Ascending aorta (tissue), 2 donors: ENCODE results near the gene LHX5. TPM values are rescaled to one million over a fixed set of nuclear protein-coding genes. Genes with fewer than 3 reads are reported as not detected.
A peak's percentile ranks its signal among the peaks of the same experiment; 100 is the strongest.

Experiments
- DNase-seq, 2 donors: peaks; one replicate each; pipeline ENCODE4 v3.0.0-alpha.2; 2019; ENCODE audit warnings: low spot score in 2 of 2
- H3K27ac ChIP-seq, 2 donors: fragments of 200-600 bp; sonication (generic); one replicate each; pipeline ENCODE4 v1.5.1; 2016 to 2017; ENCODE audit warnings: mild to moderate bottlenecking in 1 of 2
- H3K27me3 ChIP-seq: fragments of 200-600 bp; sonication (generic); one replicate; pipeline ENCODE4 v1.5.1; 2017
- H3K36me3 ChIP-seq, 2 donors: fragments of 200-600 bp; sonication (generic); one replicate each; pipeline ENCODE4 v1.5.1; 2016
- H3K4me1 ChIP-seq, 2 donors: fragments of 200-600 bp; sonication (generic); one replicate each; pipeline ENCODE4 v1.5.1; 2016 to 2017; ENCODE audit warnings: mild to moderate bottlenecking in 1 of 2
- H3K4me3 ChIP-seq, 2 donors: fragments of 200-600 bp; sonication (generic); one replicate each; pipeline ENCODE4 v1.5.1; 2016 to 2017; ENCODE audit warnings: mild to moderate bottlenecking in 1 of 2
- H3K9me3 ChIP-seq, 2 donors: fragments of 200-600 bp; sonication (generic); one replicate each; pipeline ENCODE4 v1.5.1; 2016
- CTCF ChIP-seq, 3 experiments: fragments of 200-600 bp in 2 of 3; fragments of 450-650 bp in 1 of 3; sonication (generic) in 2 of 3; IDR thresholded peaks; one replicate each; pipeline ENCODE4 v1.5.1; 2016 to 2019; ENCODE audit warnings: antibody characterized with exemption in 3 of 3, mild to moderate bottlenecking in 1 of 3, moderate library complexity in 1 of 3
- intact Hi-C: fragments of 100-400 bp; cut with DNase I; formaldehyde crosslinking; loops from one replicate; pipeline ENCODE4 v1.15.1; 2023
- total RNA-seq: library from RNA; depleted of rRNA; stranded (reverse); fragments of >200 nt; gene quantifications from one replicate; pipeline ENCODE4 v1.1.0, GENCODE V29; 2016

Gene LHX5
- total RNA-seq, 1 donor from 2014 or later: not detected

- DNase-seq: no peak
- intact Hi-C loops: loop anchor here (10.0 kb wide), 1 partner anchor 240 kb away; the partner anchor contains the start of genes DDX54 and RITA1
- H3K4me1 ChIP-seq: peaks cover 0 to 6% of the 10 kb centered on the region in 2 donors
- no peaks in the 10 kb centered on the region for H3K27me3 ChIP-seq
- TF ChIP-seq CTCF (IDR thresholded peaks at IDR 0.05): no peak
- H3K36me3 ChIP-seq: no peaks in the 10 kb centered on the region
- H3K4me3 ChIP-seq: no peak overlapping the region
- H3K9me3 ChIP-seq: no peaks in the 10 kb centered on the region
- H3K27ac ChIP-seq: no peak overlapping the region
These were observed 47.2 kb downstream of the LHX5 start for GRCh38 chr12:113424456-113424855.

- no peaks in the 10 kb centered on the region for H3K36me3 ChIP-seq
- TF ChIP-seq CTCF (IDR thresholded peaks at IDR 0.05): no peak
- intact Hi-C loops: loop anchor here (10.0 kb wide), 1 partner anchor 238 kb away; the partner anchor contains the start of genes DDX54 and RITA1
- no peak for DNase-seq
- no peaks in the 10 kb centered on the region for H3K27me3 ChIP-seq
- no peaks in the 10 kb centered on the region for H3K9me3 ChIP-seq
- peaks cover 0 to 6% of the 10 kb centered on the region in 2 donors for H3K4me1 ChIP-seq
- H3K27ac ChIP-seq: peak overlapping the region in 1 of 2 donors; percentile 68
- H3K4me3 ChIP-seq: peak overlapping the region; percentile 52 to 68
These were observed 48.6 kb downstream of the LHX5 start for GRCh38 chr12:113422886-113423669.

- intact Hi-C loops: loop anchor here (10.0 kb wide), 1 partner anchor 237 kb away; the partner anchor contains the start of genes DDX54 and RITA1
- peak; percentile 57 to 84 for DNase-seq
These were observed 49.4 kb downstream of the LHX5 start, which contains the start of gene SDSL for GRCh38 chr12:113422030-113422885. SDSL (plus strand) TSS chr12:113422380; CDS start chr12:113427983, 5,603 bp downstream.

GRCh38 chr12:113420996-113421595, 50.6 kb downstream of the LHX5 start:
- Histone ChIP-seq H3K9me3 (no peaks in the 10 kb centered on the region), H3K27me3 (no peaks in the 10 kb centered on the region), H3K4me3 (no peak overlapping the region), H3K27ac (no peak overlapping the region), H3K36me3 (no peaks in the 10 kb centered on the region), H3K4me1 (peaks cover 0 to 6% of the 10 kb centered on the region in 2 donors)
- no peak for DNase-seq
- intact Hi-C loops: loop anchor here (10.0 kb wide), 1 partner anchor 236 kb away; the partner anchor contains the start of genes DDX54 and RITA1
- no peak for TF ChIP-seq CTCF (IDR thresholded peaks at IDR 0.05)

More at GRCh38 chr12:113422030-113422885, 49.4 kb downstream of the LHX5 start, which contains the start of gene SDSL:
- TF ChIP-seq CTCF (IDR thresholded peaks at IDR 0.05): no peak
- H3K27ac ChIP-seq: peak within 1 kb of the TSS in 1 of 2 donors; percentile 68
- peak within 1 kb of the TSS; percentile 52 to 68 for H3K4me3 ChIP-seq
- H3K27me3 ChIP-seq: no peaks in the 10 kb centered on the region
- H3K4me1 ChIP-seq: peaks cover 0 to 6% of the 10 kb centered on the region in 2 donors
- H3K36me3 ChIP-seq: no peaks in the 10 kb centered on the region
- H3K9me3 ChIP-seq: no peaks in the 10 kb centered on the region
